CD4-positive, alpha-beta T cell treated with Interleukin-2 at 100 ng/mL for 4 hours (primary cell): ENCODE results near the gene SLC27A5.
A peak's percentile ranks its signal among the peaks of the same experiment; 100 is the strongest.

Experiments
- DNase-seq: peaks from one replicate; pipeline ENCODE4 v3.0.0-alpha.2; 2020; ENCODE audit warnings: low spot score

SLC27A5 gene, protein sequence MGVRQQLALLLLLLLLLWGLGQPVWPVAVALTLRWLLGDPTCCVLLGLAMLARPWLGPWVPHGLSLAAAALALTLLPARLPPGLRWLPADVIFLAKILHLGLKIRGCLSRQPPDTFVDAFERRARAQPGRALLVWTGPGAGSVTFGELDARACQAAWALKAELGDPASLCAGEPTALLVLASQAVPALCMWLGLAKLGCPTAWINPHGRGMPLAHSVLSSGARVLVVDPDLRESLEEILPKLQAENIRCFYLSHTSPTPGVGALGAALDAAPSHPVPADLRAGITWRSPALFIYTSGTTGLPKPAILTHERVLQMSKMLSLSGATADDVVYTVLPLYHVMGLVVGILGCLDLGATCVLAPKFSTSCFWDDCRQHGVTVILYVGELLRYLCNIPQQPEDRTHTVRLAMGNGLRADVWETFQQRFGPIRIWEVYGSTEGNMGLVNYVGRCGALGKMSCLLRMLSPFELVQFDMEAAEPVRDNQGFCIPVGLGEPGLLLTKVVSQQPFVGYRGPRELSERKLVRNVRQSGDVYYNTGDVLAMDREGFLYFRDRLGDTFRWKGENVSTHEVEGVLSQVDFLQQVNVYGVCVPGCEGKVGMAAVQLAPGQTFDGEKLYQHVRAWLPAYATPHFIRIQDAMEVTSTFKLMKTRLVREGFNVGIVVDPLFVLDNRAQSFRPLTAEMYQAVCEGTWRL

DNA sequence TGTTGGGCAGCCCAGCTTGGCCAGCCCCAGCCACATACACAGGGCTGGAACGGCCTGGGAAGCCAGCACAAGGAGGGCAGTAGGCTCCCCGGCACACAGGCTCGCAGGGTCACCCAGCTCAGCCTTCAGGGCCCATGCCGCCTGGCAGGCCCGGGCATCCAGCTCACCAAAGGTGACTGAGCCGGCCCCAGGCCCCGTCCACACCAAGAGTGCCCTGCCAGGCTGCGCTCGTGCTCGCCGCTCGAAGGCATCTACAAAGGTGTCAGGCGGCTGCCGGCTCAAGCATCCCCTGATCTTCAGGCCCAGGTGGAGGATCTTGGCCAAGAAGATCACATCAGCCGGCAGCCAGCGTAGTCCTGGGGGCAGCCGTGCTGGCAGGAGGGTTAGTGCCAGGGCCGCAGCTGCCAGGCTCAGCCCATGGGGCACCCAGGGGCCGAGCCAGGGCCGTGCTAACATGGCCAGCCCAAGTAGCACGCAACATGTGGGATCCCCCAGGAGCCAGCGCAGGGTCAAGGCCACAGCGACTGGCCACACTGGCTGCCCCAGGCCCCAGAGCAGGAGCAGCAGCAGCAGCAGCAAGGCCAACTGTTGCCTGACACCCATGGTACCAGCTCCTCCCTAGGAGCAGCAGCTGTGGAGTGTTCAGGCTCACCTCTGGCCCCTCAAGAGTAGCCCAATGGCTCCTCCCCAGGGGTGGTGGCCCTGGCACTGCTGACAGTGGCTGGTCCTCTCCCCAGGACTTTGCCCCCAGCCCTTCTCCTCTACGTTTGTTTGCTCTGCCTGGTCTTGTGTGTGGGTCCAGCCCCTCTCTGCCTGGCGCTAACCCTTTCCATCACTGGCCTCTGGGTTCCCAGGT, at the start of gene SLC27A5:
SLC27A5 (minus strand) TSS at position 640 of the 856 bp plus-strand sequence; CDS start at position 603, 37 bp downstream.
- no peak for DNase-seq

DNA sequence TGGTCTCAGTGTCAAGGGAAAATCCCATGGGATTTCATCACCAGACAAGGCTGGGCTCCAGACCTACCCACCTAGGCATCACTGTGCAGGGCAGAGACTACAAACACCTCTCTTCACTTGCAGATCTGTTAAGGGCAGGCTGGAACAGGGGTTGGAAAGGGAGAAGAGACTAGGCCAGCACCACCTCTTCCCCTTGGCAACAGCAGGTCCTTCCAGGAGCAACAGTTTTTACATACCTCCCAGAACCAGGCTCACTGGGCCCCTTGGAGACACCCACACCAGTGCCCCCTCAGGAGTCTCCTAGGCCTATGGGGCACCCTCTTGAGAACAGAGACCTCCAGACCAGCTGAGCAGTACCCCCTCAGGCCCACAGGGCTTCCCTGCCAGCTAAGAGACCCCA, 49.1 kb upstream of the SLC27A5 start:
- DNase-seq = no peak

DNA sequence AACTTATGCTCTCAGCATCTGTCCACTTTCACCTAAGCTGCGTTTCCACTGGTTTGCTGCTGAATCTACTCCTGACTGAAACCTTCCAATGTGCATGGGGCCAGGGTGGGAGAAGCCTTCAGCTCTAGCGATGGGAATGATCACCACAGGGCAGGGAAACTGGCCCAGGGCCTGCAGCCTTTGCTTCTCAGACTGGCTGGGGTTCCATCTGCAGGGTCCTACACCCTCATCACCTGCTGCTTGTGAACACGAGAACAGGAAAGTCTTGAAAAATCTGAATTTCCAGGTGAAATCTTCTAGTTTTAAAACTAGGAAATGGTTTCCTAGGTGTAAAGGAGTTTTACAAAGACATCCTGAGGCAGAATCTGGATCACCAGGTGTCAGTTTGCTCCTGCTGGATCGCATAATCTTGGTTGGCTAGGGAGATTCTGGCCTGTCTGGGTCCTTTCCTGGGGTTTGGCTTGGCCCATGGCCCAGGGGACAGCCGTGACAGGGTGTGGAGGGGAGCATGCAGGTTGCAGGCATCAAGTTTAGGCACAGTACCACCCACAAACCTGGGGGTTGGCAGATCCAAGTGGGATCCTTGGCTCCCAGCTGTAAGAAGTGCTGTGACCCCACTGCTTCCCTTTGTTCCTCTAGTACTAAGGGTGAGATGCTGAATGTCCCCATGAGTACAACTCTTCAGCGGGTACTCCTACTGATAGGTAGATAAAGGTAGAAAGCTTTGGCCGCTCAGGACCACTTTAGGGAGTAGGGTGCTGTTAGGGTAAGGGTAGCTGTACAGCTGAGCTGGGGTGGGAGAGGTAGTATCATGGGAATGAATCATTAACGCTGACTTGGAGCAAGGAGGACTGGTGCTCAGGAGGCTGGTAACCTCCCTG, 48.5 kb upstream of the SLC27A5 start:
- DNase-seq = no peak

DNA sequence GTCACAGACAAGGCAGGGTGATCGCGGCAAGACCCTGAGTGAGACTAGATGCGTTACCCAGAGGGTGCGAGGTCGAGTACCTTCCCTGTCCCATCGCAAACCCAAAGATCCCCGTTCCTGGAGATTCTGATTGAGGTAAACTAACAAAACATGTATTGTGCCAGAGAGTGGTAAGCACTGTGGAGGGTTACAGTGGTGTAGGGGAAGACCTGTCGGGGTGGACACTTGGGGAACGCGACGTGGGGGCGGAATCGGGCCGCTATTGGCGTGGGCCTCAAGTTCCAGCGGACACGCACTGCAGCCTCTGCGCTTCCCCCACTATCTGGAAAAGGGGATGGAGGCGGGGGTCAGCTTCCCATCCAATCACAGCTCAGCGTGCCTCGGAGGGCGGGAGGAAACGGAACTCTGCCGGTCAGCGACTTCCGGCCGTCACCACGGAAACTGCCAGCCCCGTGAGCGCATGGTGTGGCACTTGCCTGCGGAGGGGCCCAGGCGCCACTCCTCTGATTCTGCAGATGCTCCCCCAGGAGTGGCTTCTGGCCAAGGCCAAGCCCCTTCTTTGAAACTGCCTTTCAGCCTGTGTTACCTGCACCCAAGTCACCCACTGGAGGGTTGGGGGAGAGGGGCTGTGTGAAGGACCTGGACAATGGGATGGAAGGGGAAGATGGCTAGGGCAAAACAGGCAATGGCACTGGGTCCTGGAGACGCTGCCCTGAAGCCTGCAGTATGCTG, 47.6 kb upstream of the SLC27A5 start:
- peak; percentile 53 for DNase-seq

DNA sequence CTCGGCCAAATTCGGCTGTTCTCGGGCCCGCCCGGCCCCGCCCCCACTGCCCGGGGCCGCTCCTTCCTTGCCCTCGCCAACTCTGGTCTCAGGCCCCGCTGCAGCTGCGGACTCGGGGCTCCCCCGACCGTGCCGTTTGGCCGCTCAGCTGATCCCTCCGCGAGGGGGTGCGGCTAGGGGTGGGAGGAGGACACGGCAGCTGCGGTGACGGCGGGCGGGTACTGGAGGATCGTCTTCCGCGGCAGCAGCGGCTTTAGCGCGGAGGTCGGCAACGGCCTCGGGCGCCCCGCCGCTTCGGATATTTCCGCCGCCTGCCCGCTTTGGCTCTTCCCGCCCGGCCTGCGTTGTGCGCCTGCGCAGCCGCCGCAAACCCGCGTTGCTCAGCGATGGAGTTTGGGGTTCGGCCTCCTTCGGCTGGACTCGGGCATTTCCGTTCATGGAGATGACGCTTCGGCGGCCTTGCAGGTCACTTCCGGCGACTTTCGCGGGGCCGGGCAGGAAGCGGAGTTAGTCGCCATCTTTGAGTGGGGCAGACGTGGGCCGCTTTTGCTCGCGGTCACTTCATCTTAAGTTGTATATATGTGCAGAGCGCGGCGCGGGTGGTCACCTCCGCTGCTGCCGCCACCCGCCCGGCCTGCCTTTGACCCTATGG, 47.0 kb upstream of the SLC27A5 start:
- DNase-seq = peak; percentile 100

DNA sequence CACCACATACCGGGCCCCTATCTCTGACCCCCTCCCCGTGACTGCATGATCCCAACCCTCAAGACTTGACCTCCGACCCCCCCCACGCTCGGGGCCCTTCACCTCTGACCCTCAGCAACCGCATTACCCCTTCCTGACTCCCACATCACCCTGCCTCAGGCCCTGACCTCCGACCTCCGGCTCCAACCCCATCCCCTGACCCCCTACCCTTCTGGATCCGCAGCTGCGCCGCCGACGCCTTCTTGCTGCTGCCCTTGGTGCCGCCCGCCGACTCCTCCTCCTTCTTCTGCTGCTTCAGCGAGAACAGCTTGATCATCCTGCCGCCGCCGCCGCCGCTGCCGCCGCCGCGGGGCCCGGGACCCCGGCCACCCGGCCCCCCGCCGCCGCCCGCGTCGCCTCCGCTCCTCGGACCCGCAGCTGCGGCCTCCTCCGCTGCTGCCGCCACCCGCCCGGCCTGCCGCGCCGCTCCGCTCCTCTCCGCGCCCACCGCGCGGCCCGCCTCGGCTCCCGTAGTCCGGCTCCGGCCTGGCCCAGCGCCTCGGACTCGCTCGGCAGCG, 46.4 kb upstream of the SLC27A5 start, which contains the start of gene UBE2M:
UBE2M (minus strand) TSS at position 546 of the 557 bp plus-strand sequence; CDS start at position 316, 230 bp downstream.
- peak; percentile 51 for DNase-seq

DNA sequence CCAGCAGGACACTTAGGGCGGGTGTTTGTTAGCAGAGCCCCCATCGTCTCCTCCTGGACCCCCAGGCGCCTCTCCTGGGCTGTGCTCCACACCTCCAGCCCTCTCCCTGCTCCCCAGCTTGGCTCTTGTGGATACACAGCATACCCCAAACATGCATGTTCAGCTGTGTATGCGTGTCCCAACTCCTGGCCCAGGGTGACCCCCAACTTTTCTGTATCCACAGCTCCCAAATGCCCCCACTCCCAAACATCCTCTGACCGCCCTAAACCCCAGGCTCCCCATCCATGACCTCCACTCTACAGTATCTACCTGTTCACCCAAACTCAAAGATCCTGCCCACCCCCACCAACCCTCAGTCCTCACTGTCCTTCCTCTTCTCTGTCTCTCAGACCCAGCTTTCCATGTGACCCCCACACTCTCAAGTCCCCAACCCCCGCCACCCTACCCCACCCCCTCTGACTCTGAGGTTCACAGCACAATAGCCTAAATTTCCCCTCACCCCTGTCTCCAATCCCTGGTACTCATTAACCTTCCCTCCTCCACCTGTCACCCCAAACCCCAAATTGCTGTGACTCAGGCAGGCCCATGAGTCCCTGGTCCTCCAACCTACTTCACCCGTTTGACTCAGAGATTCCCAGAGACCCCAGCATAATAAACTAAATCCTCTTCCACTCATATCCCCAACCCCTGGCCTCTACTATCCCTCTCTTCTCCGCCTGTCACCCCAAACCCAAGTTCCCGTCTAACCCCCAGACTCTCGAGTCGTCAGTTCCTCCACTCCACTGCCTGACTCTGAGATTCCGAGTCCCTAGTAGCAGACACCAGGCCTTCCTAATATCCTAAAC, 45.7 kb upstream of the SLC27A5 start:
- DNase-seq = no peak

DNA sequence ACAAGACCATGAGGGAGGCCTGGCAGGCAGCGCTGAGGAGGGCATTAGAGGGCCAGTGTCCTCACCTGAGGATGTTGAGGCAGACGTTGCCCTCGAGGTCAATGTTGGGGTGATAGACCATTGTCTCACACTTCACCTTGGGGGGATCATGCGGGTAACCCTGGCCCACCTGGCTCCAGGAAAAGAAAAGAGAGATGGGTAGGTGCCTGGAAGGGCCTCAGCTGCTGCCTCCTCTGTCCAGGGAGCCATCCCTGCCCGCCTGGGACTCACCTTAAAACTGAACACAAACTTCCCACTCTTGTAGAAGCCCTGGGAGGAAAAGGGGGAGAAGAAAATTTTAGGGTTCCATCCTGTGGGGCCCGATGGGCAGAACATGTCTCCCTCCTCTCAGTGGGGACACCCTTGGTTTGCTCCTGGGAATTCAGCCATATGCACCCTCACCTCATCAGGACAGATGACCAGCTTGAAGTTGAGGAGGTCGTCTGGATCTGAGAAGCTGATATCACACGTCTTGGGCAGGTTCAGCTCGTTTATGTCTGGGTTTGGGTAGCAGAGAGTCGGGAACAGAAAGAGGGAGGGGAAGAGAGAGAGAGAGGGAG, 44.9 kb upstream of the SLC27A5 start:
- no peak for DNase-seq

DNA sequence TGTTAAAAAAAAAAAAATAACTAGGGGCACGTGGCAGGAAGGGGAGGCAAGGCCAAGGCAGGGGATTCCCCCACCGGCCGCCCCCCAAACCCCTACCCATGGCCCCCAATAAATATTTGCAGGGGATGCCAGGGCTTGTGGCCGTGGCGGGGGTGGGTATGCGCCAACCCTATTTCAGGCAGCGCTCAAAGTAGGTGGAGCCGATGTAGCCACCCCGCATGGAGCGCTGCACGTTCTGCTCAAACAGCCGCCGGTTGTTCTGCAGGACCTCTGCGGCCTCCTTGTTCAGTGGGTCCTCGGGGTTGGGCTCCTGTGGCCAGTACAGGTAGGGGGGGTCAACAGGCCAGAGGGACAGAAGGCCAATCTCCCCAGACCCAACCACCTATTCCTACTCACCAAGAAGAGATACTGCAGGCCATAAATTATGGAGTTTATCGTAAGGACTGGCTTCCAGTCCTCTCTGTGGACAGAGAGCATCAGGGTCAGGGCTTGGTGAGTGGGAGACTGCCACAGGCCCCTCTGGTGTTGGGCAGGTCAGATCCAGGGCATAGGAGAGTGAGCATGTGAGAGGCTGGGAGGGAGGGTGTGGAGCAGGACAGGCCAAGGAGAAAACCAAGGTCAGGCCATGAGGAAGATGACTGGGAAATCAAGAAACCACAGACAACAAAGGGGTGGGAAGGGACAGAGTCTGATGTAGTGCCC, 44.3 kb upstream of the SLC27A5 start:
- no peak for DNase-seq

DNA sequence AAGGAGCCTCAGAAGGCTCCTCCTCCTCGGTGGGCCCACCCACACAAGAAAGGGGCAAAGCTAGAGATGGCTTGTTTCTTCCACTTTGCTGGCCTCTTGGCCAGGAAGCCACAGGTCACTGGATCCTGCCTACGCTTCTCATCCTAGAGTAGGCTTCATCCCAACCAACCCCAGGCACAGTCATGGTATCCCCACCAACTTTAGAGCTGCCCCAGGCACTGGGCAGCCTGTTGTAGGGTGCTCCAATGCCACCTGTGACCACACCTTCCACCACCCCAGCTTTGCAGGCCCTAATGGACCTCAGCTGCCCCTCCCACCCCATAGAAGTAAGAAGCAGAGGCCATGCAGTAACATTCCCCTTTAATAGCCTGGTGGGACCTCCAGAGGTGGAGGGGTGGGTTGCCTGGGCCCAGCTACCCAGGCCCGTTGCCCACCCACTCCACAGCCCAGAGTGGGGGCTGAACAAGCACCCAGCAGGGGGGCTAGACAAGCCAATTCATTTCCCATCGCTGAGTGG, 43.6 kb upstream of the SLC27A5 start:
- DNase-seq = no peak

DNA sequence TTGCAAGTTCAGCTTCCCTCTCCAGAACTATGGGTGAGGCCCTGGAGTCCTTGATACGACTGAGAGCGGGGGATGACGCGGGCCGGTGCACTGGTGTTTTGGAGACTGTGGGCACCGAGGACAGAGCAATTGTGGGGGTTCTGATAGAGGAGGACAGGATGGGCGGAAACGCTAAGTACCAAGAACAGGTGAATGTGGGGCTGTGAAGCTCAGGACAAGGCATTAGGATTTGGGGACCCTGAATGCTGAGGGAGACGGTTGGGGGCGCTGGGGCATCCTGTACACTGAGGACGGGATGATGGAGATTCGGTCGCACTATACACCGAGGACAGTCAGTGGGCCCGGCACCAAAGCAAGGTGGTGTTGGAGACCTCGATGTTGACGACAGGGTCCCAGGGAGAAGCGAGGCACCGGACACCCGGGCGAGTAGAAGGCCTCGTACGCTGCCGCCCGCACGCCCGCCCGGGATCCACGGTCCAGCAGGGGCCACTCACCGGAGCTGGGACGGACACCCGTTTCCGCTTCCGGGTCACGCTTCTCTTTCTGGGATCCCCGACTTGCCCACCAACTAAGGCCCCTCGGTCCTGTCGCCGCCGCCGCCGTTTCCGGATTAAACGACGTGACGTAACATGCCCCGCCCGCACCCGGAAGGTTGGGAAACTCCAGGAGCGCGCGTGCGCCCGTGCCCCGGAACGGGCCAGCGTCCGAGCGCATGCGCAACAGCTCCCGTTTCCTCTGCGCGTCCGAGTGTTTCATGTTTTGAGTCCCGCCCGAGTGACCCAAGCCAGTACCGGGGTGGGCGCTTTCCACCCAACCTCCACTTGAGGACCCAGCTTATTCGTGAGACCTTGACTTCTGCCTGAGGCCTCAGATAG, 42.9 kb upstream of the SLC27A5 start, which contains the start of gene CHMP2A:
CHMP2A (minus strand) TSS at position 612 of the 875 bp plus-strand sequence. CDS start 893 bp downstream, outside the sequence.
- peak; percentile 97 for DNase-seq

DNA sequence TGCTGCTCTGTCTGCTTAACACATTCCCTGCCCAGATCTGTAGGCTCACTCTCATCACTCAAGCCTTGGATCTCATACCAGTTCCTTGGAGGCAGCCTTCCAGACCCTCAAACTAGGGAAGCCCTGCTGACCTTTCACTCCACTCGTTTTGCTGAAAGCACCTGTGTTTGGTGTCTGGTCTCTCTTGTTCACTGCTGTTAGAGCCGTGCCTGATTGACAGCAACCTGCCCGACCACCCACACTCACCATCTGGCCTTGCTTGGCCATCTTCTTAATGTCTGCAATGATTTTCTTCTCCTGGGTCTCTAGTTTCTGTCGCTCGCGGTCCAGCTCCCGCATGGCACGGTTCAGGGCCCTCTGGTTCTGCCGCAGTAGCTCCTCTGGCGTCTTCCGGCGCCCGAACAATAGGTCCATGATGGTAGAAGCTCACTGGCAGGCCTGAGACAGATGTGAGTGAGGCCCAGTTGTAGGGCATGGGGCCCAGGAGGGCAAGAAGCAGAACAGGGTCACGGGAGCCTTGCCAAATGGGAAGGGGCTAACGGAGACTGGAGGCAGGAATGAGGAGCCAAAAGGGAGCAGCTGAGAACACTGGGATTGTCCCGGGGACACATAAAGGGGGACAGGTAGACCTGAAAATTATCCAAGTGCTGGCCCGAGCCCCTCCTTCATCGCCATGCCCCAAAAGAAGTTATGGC, 42.2 kb upstream of the SLC27A5 start:
- no peak for DNase-seq

DNA sequence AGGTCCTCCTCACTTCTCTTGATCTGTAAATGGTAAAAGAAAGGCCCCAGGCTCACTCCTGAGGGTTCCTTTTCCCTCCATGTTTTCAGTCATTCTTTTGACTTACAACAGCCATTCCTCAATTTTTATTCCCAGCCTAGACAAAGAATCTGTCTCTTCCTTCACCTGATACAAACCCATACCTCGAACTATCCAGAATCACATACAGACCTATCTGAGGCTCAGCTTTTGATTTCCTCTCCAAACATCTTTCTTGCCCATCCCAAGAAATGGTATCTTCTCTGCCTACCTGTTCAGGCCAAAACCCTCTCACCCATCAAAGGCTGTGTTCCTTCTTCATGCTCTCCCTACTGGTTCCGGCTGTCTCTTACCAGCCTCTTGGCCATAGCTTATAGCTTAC, 40.9 kb upstream of the SLC27A5 start:
- no peak for DNase-seq

DNA sequence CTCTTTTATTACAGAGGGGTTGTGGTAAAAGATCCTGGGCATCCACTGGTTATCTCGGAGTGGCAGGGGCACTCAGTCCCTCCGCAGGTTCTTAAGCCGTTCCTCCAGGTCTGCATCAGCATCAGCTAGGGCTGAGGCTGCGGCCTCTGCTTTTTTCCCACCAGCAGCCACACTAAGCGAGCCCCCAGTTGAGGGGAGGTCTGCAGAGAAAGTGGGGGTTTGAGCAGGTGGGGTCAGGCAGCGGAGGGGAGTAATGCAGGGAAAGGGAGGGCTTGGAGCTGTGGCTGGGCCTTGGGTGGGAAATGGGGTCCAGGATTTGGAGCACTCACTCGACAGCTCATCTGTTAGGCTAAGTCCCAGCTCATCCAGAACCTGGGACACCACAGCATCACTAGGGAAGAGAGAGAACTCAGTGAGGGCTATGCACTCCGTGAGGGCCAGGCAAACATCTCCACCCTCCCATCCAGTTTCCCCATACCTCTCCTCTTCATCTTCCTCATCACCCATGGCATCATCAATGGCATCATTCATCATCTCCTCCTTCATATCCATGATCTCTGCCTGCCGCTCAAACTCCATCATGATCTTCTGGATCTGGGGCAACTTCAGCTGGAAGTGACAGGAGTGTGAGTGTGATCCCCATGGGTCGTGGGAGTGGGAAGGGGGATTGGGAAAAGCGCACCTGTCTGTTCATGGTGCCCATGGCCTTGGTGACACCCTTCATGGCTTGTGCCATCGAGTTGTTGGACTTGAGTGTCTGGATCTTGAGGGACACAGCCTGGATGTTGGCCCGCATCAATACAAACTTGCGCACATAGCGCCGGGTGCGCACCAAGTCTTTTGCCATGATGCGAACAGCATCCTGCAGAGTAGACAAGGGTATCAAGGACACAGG, 40.0 kb upstream of the SLC27A5 start:
- no peak for DNase-seq

DNA sequence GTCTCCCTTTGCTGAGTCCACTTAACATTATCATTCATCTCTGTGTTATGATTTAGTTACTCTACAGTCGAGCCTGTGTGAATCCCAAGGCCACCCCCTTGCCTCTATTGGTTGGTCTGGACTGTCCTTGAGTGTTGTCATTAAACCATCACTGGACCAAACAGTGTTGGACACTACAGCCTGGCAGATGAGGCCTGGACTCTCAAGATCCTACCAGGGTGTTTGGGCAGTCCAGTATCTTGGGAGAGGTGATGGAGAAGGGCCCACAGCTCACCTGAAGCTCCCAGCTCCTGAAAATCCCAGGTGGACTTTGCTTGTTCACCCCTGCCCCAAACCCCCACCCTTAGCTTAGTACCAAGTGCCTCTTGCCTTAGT, 39.3 kb upstream of the SLC27A5 start:
- DNase-seq = no peak
